Stimulated activated naive CD4-positive, alpha-beta T cell (primary cell): ENCODE measurements around the gene ZNF407.

ENCODE experiments used
- DNase-seq, 6 experiments: peaks; one replicate each; lab custom pipeline; 2025; lab: John Stamatoyannopoulos, UW

The ZNF407 gene

DNA sequence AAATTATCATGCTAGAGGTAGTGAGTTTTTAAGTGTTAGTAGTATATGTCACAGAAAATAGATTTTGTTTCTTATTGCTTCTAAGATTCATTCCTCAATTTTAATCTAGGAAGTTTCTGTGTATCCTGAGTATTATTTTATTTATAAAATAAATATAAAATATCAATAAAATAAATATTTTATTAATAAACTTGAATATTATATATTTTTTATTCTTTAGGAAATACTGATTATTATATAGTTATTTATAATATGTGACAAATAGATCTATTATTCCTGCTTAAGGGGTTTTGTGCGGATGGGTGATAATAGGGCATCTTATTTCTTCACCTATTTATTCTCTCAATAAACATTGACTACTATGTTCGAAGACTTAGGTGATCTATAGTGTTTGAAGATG lies 191.0 kb downstream of the ZNF407 start:
- DNase-seq, result no peak

DNA sequence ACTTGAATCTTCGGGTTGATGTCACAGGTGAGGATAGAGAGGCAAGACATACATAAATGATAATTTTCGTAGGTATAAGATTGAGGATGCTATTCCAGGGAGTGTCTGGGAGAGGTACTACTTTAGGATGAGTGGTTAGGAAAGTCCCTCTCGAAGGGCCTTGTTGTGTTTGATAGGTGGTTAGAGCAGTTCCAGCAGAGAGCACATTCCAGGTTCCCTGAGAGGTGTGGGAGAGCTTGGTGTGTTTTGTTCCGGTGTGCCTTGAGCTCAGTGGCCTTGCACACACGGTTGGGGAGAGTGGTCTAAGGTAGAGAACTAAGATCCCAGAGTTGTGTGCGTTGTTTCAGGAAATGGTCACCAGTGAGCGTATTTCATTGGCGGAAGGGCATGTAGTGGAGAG lies 191.4 kb downstream of the ZNF407 start:
- DNase-seq, result no peak

DNA sequence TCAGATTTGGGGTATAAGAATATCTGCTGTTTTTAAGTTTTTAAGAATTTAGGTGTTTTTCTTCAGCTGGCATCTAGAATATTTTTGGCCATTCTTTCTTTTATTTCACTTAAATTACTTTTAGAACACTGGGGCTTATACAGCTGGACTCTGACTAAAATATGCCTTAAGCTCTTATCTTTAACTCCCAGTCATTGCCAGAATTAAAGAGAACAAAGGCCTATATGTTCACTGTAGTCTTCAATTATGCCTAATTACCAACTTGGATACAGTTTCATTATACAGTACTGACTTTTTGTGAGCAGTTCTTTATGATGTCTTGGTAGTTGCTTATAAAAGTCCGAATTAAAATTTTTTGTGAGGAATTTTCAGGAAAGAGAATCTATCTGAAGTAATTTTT lies 192.8 kb downstream of the ZNF407 start:
- DNase-seq, result no peak

DNA sequence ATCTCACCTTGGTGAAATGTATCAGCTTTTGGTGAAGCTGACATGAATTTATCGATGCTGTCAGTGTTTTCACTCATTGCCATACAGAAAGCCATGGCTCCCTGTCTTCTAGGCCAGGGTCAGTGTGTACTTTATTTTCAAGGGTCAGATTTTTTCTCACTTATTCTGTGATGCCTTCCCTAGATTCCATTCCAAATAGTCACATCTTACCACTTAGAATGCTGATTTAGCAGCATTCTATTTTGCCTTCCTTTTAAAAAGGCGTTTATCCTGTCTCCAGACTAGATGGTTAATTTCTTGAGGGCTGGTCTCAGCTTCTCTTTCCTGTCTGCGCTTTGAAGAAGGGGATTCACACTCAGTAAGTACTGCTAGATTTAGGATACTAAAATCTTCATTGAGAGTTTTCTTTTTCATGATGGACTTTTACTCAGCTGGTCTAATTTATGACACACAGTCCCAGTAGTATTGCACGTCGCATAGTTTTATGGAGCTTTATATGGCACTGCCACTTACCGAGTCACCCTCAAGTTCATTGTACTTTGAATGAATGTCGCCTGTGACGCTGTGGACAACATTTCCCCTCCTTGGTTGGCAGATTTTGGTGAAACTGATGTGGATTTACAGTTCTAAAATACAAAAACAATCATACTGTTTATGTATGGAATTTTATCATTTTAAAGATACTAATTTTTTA lies 194.0 kb downstream of the ZNF407 start:
- DNase-seq, result no peak

DNA sequence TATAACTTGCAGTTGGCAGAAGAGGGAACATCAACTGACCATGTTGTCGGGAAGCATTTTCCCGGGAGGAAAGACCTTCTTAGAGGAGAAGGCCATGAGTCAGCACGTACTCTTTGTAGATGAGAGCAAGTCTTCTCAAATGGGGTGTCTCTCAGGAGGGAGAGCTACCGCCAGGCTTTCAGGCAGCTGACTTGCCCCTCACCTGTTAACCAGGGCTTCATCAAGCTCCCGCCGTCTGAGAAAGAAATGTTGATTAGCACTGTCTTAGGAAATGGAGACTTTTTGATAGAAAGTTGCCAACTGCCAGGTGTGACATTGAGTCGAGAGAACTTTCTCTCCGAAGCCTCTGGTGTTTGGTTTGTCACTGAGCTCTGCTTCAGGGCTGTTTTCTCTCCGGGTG lies 196.1 kb downstream of the ZNF407 start:
- DNase-seq, result no peak

DNA sequence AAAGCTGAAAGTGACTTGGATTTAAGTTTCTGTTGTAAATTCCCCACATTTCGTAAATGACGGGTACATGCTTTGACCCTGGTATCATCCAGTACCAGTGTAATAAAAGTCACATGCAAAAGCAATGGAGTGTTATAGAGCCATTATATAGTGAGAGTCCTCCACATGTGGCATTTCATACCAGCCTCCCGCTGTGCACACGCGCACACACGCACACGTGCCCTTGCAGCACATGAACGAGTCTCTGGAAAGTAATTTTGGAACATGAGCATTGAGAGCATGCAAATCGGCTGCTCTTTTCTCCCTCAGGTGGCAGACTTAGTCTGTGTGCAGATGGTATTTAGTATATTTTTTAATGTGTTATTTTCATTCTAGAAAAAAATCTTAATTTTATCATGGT lies 198.1 kb downstream of the ZNF407 start:
- no peak for DNase-seq

DNA sequence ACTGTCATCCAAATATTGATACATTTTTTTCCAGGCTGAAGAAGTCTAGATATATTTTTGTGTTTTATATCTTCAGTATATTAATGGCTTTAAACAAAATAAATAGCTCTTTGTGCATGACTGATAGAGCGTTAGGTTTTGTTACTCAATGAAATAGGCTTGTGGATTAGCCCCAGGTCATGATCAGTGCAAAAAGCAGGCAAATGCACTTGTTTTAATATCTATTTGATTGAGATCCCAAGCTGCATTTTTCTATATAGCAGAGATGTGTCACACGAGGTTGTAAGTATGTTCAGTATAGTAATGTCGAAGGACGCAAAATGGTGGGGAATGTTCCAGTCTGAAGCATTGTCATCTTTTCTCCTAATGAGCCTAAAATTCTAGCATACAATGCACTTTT lies 198.5 kb downstream of the ZNF407 start:
- no peak for DNase-seq

DNA sequence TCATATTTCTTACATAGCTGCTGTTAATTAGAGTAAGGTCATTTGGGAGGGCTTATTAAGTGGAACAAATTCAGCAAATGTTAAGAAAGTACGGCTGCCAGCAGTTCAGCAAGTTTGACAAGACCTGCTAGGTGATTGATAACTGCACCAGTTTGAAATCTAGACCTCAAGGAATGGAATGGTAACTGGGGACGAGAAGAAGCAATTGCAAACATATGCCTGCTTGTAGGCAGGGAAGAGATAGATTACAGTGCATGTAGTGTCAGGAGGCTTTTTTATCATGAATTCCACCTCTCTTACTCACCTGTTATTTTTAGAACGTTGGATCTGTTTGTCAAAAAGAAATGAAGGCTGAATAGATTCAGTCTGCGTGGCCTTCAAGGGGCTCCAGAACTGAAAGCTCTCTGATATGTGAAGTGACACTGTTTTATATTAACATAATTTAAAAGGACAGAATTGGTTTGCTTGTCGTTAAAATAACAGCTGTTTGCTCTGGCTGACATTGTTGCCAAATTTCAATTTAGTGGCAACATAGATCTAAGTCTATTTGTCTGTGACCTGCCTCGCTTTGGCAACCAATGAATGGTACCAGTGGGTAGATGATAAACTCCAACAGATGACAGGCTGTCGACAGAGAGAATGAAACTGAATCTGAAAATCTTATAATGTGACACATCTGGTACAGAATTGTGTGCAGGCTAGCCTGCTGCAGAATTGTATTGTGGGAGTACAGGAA lies 199.3 kb downstream of the ZNF407 start:
- no peak for DNase-seq

DNA sequence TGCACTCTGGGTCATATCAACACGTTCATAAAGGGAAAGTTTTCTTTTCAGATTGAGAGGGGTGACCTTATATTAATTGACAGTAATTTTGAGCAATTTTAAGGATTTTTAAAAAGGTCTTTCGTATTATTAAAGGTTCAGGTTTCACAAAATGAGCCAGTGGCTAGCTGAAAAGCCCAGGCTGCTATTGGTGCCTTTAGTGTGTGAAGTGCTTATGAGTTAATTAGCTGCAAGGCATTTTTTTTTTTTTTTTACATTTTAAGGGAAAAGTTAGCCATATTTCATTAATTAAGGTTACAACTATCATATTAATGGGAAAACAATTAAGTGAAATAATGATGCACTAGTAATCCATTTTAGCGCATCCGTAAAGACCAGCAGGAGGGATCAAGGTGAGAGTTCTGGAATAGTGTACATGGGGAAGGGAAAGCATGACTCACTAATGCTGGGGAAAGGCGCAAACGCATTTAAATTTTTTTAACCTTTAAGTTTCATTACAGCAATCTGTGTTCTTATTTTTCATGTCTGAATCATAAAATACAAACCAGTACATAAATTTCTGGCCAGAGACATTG lies 200.0 kb downstream of the ZNF407 start:
- DNase-seq, result no peak

DNA sequence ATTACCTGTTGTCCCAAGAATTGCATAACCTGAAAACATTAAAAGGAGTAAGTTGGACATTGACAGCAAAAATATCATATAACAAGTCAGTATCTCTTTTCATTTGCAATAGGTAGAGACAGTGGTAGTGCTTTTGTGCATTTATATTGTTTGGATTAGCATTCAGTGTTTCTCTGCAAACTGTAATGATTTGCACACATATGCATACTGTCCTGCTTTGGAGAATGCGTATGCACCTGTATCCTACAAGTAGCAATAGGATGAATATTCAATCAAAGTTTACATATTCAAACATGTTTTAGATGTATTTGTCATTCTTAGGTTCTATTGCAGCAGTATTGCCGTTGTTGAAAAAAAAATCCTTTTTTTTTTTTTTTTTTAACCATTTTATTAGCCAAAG lies 201.9 kb downstream of the ZNF407 start:
- no peak for DNase-seq

DNA sequence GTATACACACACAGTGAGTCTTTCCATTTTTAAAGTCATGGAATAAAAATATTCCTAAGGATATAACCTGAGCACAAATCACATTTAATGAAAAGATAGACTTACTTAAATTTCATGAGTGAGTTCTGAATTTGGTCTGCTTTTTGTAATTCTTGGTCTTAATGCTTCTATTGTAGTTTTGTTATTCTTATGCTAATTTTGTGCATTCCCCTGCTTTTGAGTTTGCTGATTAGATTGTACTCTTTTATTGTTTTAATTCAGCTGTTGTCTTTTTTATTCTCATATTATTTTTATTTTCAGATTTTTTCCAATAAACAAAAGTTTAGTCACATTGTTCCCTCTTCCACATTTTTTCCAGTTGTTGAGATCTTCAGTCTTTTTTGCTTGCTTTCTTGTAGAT lies 202.4 kb downstream of the ZNF407 start:
- DNase-seq, result no peak

DNA sequence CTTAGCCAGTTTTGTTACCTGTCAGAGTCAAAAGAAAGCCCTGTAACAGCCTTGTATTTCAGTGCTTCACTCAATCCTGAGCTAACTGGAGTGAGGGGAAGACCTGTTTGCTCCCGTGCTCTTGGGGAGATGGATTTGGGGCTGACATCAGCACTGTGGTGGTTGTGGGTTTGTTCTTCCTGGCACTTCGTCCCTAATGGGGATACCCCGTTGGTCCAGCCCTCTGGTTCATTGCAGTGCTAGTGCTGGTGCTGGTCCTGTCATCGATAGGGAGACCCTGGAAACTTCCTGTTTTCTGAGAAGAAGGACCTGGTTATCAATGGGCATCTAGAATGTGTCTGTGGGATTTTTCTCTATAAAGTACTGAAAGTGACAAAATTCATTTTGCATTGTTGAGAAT lies 205.4 kb downstream of the ZNF407 start:
- DNase-seq, result no peak

DNA sequence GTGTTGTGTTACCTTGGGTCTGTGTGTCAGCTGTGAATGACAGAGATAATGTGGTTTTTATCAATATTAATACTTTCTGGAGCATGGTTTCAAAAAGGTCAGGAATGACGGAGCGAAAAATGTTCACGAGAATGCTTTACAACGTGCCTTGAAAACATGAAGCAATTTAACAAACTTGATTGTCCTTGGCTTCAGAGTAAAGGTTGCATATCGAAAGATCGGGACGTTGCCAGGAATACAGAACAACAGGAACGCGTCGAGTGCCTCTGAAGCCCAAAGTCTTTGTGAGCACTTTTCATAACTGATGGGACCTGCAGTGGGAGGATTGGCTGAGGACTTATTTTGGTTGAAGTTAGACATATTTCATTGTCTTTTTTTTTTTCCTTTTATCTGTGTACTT lies 206.1 kb downstream of the ZNF407 start:
- DNase-seq, result no peak

DNA sequence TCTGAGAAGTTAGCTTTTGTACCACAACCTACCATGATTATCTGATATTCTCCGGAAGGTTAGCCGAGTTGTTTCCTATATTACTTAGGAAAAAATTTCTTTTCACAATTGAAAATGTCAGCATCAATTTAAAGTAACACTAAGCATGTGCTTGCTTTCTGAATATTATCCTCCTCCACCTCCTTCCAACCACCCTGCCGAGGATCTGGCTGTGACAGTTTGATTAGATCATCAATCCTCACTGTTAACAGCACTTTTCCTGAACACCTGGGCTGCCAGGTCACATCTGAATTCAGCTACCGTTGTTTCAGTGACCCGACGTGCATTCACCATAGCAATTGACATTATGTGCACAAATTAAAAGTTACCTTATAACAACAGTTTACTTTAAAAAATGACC lies 207.0 kb downstream of the ZNF407 start:
- DNase-seq, result no peak

DNA sequence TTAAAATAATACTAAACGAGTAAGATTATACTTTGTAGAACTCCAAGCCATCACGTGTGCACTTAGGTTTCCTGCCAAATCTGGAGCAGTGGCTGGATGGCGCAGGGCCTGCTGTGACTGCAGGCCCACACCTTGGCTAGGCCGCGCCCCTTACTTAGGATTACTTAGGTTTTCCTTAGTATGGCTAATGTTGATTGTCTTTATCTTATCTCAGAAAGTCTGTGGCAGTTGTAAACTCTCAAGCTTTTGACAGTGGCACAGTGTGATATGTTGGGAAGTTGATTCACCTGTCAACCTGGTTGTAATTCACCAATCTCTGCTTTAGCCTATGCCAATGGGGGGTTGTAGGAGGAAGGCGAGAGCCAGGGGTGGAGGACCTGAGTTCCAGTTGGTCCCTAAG lies 208.4 kb downstream of the ZNF407 start:
- no peak for DNase-seq

DNA sequence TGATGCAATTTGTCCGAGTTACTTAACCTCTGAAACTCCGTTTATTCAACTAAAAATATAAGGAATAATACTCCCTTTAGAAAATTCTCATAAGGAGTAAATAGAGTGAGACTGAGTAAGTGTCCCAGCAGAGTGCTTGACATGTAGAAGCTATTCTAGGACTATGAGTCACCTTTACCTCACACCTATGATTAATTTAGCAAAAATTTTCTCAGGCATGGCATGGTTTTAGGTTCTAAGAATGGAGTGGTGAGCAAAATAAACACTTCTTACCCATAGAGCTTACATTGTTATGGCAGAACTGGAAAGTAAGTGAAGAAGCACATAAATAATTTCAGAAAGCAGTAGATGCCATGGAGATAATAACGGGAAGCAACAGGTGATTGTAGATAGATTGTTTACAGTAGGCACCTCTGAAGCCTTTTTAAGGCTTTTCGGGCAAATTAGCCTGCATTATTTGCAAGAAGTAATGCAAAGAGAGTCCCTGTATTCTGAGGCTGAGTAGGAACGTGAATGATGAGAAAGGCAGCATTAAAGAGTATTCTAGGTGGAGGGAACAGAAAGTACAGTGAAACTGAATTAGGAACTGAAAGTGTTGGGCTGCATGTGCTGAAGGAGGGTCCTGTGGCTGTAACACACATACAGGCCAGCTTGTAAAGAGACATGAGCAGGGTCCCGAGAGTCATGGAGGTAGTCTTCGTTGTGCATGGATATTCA lies 209.2 kb downstream of the ZNF407 start:
- DNase-seq, result no peak

DNA sequence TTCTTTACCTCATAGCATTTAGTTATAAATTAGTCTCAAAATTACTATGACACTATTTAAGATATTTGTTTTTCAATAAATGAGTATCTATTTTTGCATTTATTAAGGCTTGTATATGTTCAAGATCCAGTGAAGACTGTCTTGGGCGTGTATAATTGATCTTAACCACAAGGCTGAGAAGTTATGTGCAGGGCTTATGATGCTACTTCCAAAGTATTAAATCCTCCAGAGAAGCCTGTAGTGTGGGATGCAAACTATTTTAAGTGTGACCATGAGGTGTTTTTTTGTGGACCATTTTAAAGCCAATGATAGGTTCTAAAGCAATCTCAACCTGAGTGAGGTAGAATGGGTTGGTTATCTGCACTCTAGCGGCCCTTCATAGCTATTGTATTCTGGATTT lies 219.9 kb downstream of the ZNF407 start:
- DNase-seq, result no peak

DNA sequence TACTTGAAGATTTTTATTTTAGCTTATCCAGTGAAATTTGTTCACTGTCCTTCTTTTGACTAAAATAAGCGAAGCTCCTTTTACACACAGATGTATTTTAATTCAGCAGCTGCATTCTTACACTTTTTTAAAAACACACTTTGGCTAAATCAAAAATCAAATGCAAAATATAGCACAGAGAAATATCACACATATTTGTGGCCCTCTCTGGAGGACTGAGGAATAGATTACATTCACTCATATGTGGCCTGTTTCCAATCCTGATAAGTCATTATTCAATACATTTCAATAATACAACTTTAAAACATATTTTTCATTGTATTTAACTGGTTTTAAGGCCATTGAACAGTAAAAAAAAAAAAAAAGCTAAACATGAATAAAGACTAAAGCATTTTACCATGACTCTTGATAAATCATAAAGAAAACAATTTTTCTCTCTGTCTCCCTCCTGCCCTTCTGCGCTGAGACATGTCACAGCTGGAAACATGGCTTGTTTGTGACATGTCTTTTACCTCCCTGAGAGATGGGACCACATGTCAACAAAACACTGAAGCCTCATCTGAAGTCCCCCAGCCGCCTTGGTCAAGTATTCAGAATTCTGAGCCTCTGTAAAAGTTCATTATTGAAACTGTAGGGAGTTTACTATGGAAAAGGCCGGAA lies 221.0 kb downstream of the ZNF407 start:
- DNase-seq, result no peak

DNA sequence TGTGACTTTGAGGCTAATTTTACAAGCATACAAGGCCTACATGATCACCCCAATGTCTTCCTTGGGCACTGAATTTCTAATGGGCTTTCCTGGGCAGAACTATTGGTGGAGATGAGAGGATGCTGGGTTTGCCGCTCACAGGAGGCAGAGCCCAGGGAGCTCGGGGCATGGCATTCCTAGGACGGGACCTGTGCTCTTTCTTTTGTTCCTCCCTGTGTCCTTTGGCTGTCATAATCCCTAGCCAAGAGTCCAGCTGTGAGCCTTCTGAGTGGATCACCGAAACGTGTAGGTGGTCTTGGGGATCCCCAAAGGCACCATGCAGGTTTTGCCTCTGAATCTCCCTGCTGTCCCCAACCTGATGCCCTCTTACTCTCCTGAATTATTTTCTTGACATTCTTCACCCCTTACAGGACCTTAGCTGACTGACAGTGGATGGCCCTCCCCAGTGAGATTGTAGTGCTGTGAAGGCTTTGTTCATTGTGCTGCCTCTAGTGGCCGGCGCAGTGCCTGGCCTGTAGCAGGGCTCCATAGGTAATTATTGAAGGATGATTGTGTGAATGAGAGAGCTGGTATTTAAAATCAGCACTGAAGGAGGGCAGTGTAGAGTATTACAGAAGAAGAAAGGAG lies 221.9 kb downstream of the ZNF407 start:
- no peak for DNase-seq

DNA sequence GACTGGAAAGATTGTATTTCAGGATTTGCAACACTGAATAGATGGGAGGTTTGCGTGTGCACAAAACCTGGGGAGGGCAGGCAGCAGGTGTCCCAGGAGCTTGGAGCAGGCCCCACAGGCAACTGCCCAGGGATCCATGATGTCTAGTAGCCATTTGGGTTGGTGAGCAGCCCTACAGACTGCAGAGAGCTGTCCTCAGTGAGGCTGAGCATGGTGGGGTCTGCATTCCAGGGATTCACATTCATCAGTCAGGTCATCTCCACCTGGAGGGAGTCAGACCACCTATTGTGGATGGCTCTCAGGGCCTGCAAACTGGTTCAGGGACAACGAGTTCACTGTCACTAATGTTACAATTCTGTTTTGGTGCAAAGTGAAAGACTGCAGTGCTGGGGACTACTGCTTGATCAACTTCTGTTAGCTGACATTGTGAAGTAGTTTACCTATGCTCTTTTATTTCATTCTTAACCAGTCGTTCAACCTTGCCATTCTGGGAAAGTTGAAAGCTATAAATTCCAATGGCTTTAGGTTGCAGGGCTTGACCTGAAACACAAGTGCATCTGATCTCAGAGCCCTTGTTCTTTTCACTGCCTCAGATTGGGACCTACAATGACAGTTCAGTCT lies 222.6 kb downstream of the ZNF407 start:
- no peak for DNase-seq

DNA sequence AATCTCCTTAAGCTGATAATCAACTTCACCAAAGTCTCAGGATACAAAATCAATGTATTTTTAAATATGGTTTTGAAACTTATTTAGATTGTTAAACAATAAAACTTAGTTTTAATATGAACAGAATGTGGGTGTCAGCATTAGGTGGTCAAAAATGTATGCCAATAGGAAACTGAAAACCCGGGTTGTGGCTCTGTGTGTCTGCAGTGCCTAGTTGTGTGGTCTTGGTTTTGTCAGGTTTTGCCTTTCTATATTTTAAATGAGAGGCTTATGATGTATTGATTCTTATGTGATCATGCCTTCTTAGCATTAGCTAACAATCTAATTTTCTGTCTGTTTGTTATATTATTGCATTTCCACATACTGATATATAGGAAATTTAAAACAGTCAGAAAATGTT lies 227.8 kb downstream of the ZNF407 start:
- DNase-seq, result no peak
